Cardiac fibroblast (primary cell): Measurements from ENCODE around the gene THAP7.
"Not testable (repeated sequence)": the region's sequence is repeated elsewhere in the genome, so short reads cannot be mapped to it uniquely, and the experiment has no call there.

ENCODE experiments used
- DNase-seq, 2 donors: peaks; one replicate each; pipeline versions ENCODE4 v3.0.0 to v3.0.0-alpha.2; 2010; ENCODE audit warnings: low read depth in 2 of 2
- H3K4me3 ChIP-seq, 2 donors: replicated peaks in 1 of 2; 1 replicate in 1 of 2; 2 replicates in 1 of 2; pipeline ENCODE4 v1.5.1; 2011; ENCODE audit warnings: low read depth in 2 of 2, low read length in 2 of 2, mild to moderate bottlenecking in 2 of 2, moderate library complexity in 1 of 2
- TF ChIP-seq, protein P1 (sequence below): IDR thresholded peaks from one replicate; pipeline ENCODE4 v1.5.1; 2011; ENCODE audit warnings: low read depth, mild to moderate bottlenecking, low read length, inconsistent platforms

Gene THAP7

DNA sequence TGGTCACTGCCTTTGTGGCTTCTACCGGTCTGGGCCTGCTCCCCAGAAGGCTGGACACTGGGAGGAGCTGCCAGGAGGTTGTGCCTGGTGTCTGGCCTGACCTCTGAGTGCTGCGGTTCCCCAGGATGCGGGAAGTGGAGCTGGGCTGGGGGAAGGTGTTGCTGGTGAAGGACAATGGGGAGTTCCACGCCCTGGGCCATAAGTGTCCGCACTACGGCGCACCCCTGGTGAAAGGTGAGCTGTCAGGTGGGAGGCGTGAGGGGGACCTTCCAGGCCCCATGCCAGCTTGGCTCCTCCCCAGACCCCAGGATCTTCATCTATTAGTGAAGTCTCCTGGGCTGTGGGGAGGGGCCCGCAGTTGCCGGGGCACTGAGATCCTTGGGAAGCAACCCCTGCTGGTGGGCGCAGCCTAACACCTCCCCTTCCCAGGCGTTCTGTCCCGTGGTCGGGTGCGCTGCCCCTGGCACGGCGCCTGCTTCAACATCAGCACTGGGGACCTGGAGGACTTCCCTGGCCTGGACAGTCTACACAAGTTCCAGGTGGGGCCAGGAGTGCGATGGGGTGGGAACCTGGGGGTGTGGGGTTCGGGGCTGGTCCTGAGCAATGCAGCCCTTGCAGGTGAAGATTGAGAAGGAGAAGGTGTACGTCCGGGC is 28.2 kb downstream of the THAP7 start:
- TF ChIP-seq, protein P1, sequence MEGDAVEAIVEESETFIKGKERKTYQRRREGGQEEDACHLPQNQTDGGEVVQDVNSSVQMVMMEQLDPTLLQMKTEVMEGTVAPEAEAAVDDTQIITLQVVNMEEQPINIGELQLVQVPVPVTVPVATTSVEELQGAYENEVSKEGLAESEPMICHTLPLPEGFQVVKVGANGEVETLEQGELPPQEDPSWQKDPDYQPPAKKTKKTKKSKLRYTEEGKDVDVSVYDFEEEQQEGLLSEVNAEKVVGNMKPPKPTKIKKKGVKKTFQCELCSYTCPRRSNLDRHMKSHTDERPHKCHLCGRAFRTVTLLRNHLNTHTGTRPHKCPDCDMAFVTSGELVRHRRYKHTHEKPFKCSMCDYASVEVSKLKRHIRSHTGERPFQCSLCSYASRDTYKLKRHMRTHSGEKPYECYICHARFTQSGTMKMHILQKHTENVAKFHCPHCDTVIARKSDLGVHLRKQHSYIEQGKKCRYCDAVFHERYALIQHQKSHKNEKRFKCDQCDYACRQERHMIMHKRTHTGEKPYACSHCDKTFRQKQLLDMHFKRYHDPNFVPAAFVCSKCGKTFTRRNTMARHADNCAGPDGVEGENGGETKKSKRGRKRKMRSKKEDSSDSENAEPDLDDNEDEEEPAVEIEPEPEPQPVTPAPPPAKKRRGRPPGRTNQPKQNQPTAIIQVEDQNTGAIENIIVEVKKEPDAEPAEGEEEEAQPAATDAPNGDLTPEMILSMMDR = no peak
- H3K4me3 ChIP-seq = no peak overlapping the region
- no peak for DNase-seq

GRCh38 chr22:20972933-20973577 is 28.9 kb downstream of the THAP7 start:
- TF ChIP-seq, protein P1 = no peak
- H3K4me3 ChIP-seq = no peak overlapping the region
- no peak for DNase-seq

- not testable (repeated sequence) for DNase-seq
Measured at GRCh38 chr22:20972014-20972694, 29.8 kb downstream of the THAP7 start.

DNA sequence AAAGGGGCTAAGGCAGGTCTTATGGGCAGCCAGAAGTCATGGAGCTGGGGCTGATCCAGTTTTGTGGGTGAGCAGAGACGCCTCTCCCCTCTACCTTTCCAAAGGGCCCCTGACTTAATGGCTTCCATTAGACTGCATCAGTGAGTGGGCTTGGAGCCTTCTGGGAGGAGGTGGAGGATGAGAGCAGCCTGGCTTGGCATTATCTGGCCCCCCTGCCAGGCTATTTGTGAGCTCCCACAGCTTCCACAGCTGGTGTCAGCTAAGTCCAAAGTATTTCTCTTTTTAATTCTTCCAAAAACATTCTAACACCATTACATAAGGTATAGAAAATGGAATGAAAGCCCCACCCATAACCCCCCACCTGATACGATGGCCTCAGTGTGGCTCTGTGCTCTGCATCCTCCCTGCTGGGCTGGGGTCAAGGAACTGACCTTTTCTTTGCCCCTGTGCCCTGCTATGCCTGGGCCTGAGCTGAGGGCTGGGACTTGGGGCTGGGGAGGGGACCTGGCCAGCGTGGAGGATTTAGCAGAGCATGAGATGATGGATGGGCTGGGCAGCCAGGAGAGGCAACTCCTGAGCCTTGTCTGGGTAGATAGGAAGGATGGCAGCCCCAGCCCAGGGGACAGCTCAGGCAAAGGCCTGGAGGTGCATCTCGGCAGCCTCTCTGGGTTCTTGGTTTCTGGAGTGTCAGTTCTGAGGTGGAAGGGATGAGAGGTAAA is 30.8 kb downstream of the THAP7 start:
- H3K4me3 ChIP-seq = no peak overlapping the region
- no peak for DNase-seq
- TF ChIP-seq, protein P1 = no peak

More at GRCh38 chr22:20972014-20972694, 29.8 kb downstream of the THAP7 start:
- H3K4me3 ChIP-seq = not testable (repeated sequence)

DNA sequence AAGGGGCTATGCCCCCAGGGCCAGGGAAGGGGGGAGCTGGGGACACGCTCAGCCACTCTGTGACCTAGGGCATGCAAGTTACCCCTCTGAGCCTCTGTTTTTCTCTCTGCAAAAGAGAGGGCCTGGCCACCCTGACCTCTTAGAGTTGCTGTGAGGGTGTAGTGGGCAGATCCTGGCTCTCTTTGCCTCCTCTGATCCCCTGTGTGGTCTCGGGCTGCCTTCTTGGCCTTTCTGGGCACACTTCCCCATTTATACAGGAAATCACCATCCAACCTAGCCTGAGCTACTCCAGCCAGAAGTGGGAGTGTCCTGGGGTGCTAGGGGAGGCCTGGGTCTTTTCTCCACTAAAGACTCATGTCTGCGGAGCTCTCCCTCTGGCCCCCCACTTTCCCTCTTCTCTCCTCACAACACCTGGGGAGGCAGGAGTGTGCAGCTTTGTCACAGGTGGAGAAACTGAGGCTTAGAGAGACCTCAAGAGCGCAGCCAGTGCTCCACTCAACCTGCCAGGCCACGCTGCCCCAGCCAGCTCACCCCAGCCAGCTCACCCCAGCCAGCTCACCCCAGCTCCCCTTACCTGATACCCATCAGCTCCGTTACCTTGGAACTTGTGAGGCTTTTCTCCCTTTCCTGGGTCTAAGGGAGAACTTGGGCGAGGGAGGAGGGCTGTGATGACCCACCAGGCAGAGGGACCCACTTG is 33.5 kb downstream of the THAP7 start:
- no peak for DNase-seq
- no peak overlapping the region for H3K4me3 ChIP-seq
- TF ChIP-seq, protein P1 = no peak

DNA sequence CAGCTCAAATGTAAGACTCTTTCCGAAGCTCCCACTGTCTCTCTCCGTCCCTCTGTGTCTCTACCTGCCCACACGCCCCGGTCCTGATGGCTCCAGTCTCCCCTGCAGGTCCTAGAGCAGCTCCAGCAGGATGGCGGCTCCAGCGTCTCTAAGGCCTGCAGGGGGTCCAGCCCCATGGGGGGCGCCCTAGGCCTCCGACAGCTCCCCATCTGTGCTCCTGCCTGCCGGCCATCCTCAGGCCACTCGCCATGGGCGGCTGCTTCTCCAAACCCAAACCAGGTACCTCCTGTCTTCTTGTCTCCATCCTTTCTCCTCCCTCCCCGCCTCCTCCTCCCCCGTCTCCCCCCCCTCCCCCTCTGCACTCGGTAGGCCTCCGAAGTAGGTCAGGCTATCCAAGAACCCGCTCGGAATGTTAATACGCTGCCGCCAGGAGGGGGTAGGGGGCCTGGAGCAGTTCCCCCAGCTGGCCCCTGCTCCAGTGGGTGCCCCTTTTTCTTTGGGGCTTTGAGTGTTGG is 34.2 kb downstream of the THAP7 start:
- DNase-seq = no peak
- no peak overlapping the region for H3K4me3 ChIP-seq
- TF ChIP-seq, protein P1 = no peak
